ENCODE data around the gene PKNOX2.

GRCh38 chr11:125211191-125211947 is 46.8 kb downstream of the PKNOX2 start:
- no peak for TF ChIP-seq POLR2A (IDR thresholded peaks at IDR 0.05)
- no peak for TF ChIP-seq EP300 (IDR thresholded peaks at IDR 0.05)
- TF ChIP-seq CTCF (IDR thresholded peaks at IDR 0.05) = no peak

Measured in ovary (tissue), 3 donors.